ENCODE measurements around the gene BRD9. TPM values are rescaled to one million over a fixed set of nuclear protein-coding genes. Genes with fewer than 3 reads are reported as not detected.
"Not testable (repeated sequence)": the region's sequence is repeated elsewhere in the genome, so short reads cannot be mapped to it uniquely, and the experiment has no call there.

Gene BRD9
- total RNA-seq, 1 experiment from 2014 or later = 111 TPM

DNA sequence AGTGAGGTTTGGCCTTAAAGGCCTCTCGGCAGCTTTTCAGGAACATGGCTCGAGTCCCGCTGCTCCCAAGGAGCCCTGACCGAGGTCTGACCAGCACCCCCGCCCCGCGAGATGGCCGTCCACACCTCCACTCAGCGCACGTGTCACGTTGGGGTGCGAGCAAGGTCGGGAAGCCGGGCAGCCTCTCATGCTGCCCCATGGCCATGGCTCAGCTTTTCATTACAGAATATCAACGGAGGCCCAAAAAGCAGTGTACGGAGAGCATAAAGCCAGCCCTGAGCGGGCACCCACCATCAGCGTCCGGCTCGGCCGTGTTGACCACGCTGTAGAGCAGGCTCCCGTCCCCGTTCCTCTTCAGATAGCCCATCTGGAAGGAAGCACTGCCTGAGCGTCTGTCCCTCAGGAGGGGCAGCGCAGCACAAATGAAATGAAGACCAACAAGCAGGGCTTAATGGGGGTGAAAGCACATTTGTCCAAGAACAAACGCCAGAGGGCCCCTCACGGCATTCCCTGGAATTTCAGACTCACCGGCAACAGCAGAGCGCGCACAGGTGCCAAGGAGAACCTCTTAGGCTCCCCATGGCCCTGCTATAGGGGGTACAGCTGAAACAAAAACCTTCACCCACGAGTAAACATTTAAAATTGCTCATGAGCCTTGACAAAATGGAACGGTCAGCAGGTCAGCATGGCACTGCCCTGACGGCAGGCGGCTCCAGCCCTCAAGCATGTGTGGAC, 11.6 kb downstream of the BRD9 start:
- DNase-seq (ENCODE audit: low spot score) = no peak

GRCh38 chr5:878677-879076, 13.9 kb downstream of the BRD9 start:
- not testable (repeated sequence) for DNase-seq (ENCODE audit: low spot score)

GRCh38 chr5:878125-878524, 14.5 kb downstream of the BRD9 start:
- no peak for DNase-seq (ENCODE audit: low spot score)

DNA sequence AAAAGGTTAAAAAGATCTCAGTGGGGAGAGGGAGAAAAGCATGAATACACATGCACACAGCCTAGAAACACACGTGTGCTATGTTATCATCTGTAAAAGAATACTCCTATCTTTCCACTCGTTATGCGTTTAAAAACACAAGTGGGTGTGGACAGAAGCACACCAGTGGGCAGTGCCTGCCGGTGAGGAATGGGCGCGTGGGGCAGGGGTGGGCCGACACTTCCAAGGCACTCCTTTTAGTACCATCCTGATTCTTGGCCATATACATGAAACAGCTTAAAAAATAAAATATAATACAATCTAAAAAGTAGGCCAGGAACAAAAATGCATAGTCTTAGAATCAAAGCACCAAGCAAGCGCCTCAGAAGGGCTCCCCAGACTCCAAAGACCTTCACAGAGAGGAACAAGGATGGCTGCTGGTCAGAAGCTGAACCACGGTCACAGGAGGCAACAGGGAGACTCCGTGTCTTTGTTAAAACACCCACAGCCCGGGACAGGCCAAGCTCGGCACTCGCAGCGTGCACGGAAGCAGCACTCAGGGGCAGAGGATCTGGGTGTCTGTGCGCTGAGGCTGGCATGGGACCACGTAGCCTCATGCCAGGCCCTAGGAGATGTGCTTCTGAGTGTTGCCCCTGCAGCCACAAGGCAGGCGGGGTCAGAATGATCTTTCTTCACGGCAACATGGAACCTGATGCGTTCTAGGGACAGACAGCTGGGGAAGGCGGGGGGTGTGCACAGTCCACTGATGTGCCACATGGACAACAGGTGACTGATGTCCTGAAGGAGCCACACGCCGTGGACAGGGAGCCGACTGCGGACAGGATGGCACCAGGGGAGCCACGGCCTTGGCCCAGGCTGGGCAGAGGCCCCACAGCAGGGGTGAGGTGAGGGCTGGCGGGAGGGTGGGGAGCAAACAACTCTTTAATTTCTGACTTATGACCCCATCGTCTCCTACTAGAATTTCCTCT, 15.9 kb downstream of the BRD9 start:
- DNase-seq (ENCODE audit: low spot score) = no peak

GRCh38 chr5:875931-876330, 16.7 kb downstream of the BRD9 start:
- no peak for DNase-seq (ENCODE audit: low spot score)

GRCh38 chr5:873328-873727, 19.3 kb downstream of the BRD9 start:
- no peak for DNase-seq (ENCODE audit: low spot score)

DNA sequence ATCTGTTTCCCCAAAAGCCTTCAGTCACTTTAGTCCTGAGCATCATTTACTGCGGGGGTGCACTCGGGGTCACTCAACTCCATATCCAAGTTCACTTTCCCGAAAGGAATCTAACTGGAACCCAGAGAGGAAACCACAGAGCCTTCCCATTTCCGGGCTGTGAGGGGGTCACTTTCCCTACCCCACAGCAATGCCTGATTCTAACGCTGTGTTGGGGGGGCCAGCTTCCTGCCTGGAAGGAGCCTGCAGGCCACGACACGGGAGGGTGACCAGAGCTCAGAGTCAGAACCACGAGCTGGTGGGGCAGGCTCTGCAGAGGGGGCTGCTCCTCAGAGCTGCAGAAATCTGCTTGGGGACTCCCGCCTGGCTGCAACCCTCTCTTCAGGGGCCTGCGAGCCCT, 20.3 kb downstream of the BRD9 start:
- DNase-seq (ENCODE audit: low spot score) = no peak

GRCh38 chr5:871596-872298, 20.9 kb downstream of the BRD9 start:
- DNase-seq (ENCODE audit: low spot score) = no peak

DNA sequence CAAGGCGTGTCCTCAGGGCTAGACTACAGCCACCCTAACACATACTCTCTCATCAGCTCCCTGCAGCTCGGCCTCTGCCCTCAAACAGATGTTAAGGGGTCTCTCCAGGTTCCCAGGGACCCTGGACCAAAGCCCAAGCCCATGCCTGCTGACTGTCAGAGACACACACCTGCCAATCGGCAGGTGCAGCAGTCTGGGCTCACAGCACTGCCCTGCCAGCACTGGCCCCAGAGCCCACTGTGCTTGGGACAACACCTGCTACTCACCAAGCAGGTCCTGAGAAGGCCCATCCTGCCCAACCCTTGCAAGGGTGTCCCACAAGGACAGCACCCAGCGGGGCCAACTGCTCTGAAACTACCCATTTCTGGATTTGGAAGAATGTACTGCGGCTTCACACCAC, 21.6 kb downstream of the BRD9 start:
- no peak for DNase-seq (ENCODE audit: low spot score)

DNA sequence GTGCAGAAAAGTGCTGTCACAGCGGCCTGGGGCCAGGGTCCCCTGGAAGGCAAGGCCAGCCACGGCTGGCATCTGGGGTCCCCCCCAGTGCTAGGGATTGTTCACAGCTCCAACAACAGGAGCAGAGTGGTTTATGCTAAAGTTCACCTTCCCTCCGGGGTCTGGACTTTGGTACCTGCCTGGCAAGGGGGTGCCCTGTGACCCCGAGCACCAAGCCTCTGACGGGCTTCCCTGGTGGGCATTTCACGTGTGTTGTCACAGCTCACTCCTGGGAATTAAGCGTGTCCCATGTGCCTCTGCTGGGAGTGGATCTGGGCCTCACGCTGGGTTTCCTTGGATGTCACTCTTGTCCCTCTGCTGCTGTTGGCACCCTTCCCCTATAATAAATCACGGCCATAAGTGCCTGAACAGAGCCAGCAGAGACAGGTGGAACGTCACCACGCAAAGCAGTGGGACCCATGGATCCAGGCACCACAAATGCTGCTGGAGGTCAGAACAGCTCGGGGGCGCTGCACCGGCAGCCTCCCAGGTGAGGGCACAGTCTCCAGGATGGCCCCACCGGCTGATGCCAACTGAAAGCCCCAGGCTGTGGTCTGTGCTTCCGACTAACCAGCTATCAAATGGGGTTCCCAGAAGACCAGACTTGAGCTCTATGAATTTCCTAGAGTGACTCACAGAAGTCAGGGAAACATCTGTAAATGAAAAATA, 24.0 kb downstream of the BRD9 start:
- no peak for DNase-seq (ENCODE audit: low spot score)

DNA sequence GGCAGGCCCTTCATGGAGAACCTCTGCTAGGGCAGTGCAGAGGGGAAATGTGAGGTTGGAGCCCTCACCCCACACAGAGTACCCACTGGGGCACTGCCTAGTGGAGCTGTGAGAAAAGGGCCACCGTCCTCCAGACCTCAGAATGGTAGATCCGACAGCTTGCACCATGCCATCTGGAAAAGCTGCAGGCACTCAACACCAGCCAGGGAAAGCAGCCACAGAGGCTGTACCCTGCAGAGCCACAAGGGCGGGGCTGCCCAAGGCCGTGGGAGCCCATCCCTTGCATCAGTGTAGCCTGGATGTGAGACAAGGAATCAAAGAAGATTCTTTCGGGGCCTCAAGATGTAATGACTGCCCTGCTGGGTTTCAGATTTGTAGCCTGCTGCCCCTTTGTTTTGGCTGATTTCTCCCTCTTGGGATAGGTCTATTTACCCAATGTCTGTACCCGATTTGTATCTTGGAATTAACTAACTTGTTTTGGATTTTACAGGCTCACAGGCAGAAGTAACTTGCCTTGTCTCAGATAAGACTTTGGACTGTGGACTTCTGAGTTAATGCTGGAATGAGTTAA, 25.2 kb downstream of the BRD9 start:
- DNase-seq (ENCODE audit: low spot score) = no peak

GRCh38 chr5:865771-866170, 26.8 kb downstream of the BRD9 start:
- no peak for DNase-seq (ENCODE audit: low spot score)

- no peak for DNase-seq (ENCODE audit: low spot score)
These were observed 27.5 kb downstream of the BRD9 start for GRCh38 chr5:865168-865521.

GRCh38 chr5:864492-865167, 28.0 kb downstream of the BRD9 start:
- no peak for DNase-seq (ENCODE audit: low spot score)

GRCh38 chr5:863244-863805, 29.3 kb downstream of the BRD9 start:
- DNase-seq (ENCODE audit: low spot score) = no peak

GRCh38 chr5:862367-863243, 30.0 kb downstream of the BRD9 start:
- no peak for DNase-seq (ENCODE audit: low spot score)

DNA sequence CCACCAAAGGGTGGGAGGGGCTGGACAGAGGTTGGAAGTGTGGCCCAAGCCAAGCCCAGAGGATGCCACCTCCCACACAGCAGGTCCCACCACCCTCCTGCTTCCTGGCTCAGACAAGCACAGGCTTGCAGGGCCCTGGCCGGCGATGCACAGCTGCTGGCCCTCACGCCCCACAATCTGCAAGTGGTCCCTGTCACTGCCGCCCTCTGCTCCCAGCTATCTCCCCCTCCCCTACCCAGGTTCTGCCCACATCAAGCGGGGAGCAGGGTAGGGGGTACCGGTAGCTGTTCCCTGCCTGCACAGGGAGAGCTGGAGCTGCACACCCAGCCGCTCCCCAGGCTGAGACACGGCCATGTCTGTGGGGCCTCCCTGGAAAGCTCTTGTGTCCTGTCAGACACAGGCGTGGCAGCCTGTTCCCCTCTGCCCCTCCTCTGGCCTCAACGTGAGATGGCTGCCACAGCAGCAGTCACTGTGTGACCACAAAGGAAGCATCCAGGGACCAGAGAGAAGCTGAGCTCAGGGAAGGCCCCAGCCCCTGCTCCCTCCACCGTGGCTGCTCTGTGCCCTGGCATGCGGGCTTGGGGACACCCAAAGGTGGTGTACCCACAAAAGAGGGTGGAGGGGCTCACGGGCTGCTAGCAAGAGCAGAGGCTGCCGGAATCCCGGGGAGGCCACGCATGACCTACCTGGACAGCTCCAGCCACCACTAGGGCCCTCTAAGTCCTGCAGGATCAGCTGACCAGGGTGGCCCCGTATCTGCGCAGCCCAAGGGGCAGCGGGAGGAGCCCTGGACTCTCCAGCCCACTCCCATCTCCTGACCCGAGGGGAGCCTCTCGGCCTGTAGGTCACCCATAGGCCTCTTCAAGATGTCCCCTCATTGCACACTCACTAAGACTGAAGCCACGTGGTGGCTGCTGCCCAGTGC, 30.9 kb downstream of the BRD9 start:
- DNase-seq (ENCODE audit: low spot score) = no peak

DNA sequence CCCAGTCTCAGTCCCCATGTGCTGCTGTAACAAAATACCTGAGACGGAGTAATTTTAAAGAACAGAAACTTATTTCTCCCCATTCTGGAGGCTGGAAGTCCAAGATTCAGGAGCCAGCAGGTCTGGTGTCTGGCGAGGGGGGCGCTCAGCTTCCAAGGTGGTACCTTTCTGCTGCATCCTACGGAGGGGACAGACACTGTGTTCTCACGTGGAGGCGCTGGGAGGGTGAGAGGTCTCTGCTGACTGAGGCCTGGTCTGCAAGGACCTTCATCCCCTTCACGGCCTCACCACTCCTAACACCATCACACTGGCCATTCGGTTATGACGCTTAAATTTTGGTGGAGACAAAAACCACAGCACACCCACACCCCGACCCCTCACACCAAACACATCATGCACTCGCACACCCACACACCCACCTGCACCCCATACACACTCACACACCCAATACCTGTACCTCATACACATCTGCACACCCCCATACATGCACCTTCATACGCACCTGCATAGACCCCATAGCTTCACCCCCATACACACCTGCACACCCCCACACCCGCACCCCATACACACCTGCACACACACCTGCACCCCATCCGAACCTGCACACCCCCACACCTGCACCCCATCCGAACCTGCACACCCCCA, 32.0 kb downstream of the BRD9 start:
- DNase-seq (ENCODE audit: low spot score) = no peak
